ENCODE data around the gene ADCYAP1.

Gene ADCYAP1

DNA sequence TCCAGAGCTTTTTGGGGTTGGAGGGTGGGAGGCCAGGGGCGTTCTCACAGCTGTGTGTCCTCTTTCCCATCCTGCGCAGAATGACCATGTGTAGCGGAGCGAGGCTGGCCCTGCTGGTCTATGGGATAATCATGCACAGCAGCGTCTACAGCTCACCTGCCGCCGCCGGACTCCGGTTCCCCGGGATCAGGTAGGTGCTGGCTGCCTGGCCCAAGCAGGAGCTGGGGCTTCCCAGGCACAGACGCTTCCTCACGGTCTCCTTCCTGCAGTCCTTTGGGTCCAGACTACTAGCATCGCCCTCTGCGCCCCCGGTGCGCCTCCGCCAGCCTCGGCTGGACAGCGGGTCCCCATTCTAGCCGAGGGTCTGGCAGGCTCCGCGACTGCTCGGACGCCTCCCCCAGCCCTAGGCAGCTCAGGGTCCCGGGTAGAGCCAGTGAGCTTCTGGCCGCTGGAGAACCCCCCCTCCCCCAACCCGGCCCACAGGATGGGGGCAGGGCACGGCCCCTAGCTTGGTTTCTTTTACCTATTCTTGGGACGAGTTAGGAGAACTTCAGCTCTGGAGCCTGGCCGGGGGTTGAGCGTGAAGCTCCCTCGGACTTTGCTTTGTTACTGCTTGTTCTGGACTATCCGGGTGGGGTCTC is 756 bp downstream of the ADCYAP1 start:
- in situ Hi-C loops (cut with HindIII; ENCODE audit: low sequenced_read_pairs) = no loop called here

DNA sequence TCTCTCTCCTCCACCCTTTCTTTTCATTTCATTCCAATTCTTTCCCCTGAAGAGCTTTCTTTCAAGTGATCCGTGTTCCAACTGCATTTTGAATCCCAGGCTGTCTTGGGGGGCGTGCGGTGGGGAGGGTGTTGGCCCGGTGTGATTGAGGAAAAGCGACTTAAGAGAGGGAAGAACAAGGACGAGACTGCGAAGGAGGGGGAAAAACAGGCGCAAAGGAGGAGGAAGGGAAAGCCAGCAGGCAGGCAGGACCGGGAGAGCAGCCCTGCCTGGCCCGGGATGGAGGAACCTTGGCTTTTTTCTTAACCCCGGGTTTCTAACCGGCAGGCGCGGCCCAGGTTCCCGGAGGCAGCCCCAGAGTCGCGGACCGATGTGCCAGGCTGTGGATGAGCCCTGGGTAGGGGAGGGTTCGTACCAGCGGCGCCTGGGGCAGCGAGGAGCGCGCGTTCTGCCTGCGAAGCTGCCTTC is 1.3 kb downstream of the ADCYAP1 start:
- in situ Hi-C loops (cut with HindIII; ENCODE audit: low sequenced_read_pairs) = no loop called here
- TF ChIP-seq, protein P1, sequence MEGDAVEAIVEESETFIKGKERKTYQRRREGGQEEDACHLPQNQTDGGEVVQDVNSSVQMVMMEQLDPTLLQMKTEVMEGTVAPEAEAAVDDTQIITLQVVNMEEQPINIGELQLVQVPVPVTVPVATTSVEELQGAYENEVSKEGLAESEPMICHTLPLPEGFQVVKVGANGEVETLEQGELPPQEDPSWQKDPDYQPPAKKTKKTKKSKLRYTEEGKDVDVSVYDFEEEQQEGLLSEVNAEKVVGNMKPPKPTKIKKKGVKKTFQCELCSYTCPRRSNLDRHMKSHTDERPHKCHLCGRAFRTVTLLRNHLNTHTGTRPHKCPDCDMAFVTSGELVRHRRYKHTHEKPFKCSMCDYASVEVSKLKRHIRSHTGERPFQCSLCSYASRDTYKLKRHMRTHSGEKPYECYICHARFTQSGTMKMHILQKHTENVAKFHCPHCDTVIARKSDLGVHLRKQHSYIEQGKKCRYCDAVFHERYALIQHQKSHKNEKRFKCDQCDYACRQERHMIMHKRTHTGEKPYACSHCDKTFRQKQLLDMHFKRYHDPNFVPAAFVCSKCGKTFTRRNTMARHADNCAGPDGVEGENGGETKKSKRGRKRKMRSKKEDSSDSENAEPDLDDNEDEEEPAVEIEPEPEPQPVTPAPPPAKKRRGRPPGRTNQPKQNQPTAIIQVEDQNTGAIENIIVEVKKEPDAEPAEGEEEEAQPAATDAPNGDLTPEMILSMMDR (IDR thresholded peaks at IDR 0.05; ENCODE audit: low read depth, low read length, missing control alignments) = no peak
- peak overlapping the region; percentile 33 for H3K4me3 ChIP-seq (ENCODE audit: low read depth, low read length)
- no peak for DNase-seq (ENCODE audit: low read depth)

More for the DNA sequence above, 756 bp downstream of the ADCYAP1 start:
- H3K4me3 ChIP-seq (ENCODE audit: low read depth, low read length) = peak overlapping the region; percentile 19
- no peak for DNase-seq (ENCODE audit: low read depth)
- TF ChIP-seq, protein P1 (IDR thresholded peaks at IDR 0.05; ENCODE audit: low read depth, low read length, missing control alignments) = no peak

DNA sequence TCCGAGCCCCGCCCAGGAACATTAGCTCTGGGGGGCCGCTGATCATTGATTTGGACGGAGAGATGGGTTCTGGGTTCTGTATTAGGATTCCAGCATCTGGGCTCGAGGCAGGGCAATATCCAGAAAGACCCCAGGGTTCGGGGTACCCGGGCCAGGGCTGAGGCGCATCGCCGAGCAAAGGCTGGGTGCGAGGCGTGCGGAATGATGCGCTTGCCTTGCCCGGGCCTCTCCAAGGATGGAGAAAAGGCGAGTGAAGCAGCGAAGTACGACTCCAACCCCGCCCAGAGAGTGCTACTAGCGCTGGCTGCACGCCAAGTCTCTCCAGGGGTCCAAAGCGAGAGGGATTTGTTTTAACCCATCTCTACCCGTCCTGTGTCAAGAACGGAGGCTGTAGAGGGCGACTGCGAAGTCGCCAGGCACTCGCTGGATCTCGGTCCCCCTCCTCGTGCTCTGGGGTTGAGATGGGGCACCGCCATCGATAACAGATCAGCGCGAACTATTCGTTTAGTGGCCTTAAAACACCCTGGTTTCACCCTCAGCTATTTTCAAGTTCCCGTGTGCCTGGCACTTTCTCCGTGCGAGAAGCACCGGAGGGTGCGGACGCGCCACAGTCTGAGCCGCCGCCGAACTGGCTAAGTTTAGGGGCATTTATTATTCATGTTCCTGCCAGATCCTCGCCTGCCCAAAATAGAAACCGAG is 1.9 kb downstream of the ADCYAP1 start:
- TF ChIP-seq, protein P1 (IDR thresholded peaks at IDR 0.05; ENCODE audit: low read depth, low read length, missing control alignments) = no peak
- peak overlapping the region; percentile 33 for H3K4me3 ChIP-seq (ENCODE audit: low read depth, low read length)
- no peak for DNase-seq (ENCODE audit: low read depth)
- in situ Hi-C loops (cut with HindIII; ENCODE audit: low sequenced_read_pairs) = no loop called here

DNA sequence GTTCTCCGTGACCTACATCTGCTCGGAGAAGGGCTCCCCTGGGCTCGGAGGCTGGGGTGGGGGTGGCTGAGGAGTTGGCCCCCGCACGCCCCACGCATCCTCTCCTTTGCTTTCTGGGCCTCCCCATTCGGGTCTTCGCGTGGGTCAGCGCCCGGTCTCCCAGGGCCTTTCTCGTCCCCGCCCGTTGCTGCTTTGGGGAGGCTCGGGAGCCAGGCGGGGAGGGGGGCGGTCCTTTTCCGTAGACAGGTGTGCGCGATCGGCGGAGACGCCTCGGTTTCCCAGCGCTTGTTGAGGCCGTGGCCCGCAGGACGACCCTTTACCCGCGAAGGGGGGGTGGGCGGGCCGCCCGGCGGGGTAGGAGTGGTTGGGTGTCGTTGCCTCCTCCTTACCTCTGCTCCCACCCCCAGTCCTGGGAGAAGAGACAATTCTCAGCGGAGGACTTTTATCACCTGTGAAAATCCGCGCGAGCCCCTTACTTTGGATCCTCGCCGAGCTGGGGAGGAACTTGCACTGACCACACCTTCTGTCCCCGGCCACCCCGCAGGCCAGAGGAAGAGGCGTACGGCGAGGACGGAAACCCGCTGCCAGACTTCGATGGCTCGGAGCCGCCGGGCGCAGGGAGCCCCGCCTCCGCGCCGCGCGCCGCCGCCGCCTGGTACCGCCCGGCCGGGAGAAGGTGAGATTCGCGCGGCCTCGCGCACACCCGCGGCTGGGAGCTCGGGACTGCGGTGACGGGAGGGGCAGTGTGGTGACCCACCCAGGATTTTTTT is 2.6 kb downstream of the ADCYAP1 start:
- TF ChIP-seq, protein P1 (IDR thresholded peaks at IDR 0.05; ENCODE audit: low read depth, low read length, missing control alignments) = no peak
- in situ Hi-C loops (cut with HindIII; ENCODE audit: low sequenced_read_pairs) = no loop called here
- peak overlapping the region; percentile 33 for H3K4me3 ChIP-seq (ENCODE audit: low read depth, low read length)
- no peak for DNase-seq (ENCODE audit: low read depth)

DNA sequence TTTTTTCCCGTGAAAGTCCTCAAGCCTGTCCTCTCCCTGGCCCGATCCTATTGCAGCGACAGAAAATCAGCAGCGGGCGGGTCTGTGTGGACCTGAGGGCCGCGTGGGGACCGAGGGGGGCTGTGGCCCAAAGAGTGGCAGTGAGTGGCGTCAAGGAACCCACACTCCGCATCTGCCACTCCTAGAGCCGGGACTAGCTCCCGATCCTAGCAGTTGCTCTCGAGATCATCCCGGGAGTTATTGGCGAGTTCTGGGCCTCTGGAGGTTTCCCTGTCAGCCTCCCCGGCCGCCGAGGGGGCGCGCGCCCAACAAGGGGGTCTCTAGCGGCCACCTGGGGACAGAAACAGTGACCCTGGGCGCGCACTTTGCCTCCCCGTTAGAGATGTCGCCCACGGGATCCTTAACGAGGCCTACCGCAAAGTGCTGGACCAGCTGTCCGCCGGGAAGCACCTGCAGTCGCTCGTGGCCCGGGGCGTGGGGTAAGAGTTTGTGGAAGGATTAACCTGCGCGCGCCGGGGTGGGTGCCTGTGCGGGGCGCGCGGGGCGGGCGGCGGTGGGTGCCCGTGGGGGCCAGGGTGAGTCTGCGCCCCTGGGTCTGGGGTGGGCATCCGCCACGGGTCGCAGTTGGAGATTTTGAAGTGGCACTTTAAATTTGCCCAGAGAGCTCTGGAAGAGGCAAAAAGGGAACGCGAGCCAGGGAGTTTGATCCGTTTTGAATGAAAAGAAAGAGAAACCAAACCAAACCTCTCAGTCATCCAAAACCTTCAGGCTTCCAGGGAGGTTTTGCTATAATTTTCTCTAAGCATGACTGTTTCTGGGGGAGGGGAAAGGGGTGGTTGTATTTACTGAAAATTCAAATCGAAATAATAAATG is 3.5 kb downstream of the ADCYAP1 start:
- no peak for DNase-seq (ENCODE audit: low read depth)
- TF ChIP-seq, protein P1 (IDR thresholded peaks at IDR 0.05; ENCODE audit: low read depth, low read length, missing control alignments) = no peak
- H3K4me3 ChIP-seq (ENCODE audit: low read depth, low read length) = peak overlapping the region; percentile 33
- in situ Hi-C loops (cut with HindIII; ENCODE audit: low sequenced_read_pairs) = no loop called here

All from astrocyte of the cerebellum (primary cell).